DOHH2 (cell line): Measurements from ENCODE around the gene RTF2.

Experiments
- EZH2phosphoT487 ChIP-seq: fragments of 200-600 bp; sonication (generic); IDR thresholded peaks from 2 replicates; pipeline ENCODE4 v1.6.1; 2017; ENCODE audit warnings: borderline replicate concordance, mild to moderate bottlenecking, antibody characterized with exemption, low read length, moderate library complexity, mixed read lengths
- TF ChIP-seq, protein P1 (sequence below): fragments of 200-600 bp; sonication (generic); IDR thresholded peaks from one replicate; pipeline ENCODE4 v1.5.1; 2014; ENCODE audit warnings: antibody characterized with exemption, mild to moderate bottlenecking, low read depth, low read length; ENCODE audit not compliant: poor library complexity, severe bottlenecking

GRCh38 chr20:56517211-56517610, 48.8 kb downstream of the RTF2 start:
- TF ChIP-seq, protein P1, sequence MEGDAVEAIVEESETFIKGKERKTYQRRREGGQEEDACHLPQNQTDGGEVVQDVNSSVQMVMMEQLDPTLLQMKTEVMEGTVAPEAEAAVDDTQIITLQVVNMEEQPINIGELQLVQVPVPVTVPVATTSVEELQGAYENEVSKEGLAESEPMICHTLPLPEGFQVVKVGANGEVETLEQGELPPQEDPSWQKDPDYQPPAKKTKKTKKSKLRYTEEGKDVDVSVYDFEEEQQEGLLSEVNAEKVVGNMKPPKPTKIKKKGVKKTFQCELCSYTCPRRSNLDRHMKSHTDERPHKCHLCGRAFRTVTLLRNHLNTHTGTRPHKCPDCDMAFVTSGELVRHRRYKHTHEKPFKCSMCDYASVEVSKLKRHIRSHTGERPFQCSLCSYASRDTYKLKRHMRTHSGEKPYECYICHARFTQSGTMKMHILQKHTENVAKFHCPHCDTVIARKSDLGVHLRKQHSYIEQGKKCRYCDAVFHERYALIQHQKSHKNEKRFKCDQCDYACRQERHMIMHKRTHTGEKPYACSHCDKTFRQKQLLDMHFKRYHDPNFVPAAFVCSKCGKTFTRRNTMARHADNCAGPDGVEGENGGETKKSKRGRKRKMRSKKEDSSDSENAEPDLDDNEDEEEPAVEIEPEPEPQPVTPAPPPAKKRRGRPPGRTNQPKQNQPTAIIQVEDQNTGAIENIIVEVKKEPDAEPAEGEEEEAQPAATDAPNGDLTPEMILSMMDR: no peak
- no peak for TF ChIP-seq EZH2phosphoT487
